Measurements from ENCODE around the gene UBE2C. TPM values are rescaled to one million over a fixed set of nuclear protein-coding genes. Genes with fewer than 3 reads are reported as not detected.

The UBE2C gene
- total and polyA plus RNA-seq, 2 of the 8 experiments (the other 6 are each of a cell fraction or from before 2014, with no cell fraction given), result 243 to 326 TPM

DNA sequence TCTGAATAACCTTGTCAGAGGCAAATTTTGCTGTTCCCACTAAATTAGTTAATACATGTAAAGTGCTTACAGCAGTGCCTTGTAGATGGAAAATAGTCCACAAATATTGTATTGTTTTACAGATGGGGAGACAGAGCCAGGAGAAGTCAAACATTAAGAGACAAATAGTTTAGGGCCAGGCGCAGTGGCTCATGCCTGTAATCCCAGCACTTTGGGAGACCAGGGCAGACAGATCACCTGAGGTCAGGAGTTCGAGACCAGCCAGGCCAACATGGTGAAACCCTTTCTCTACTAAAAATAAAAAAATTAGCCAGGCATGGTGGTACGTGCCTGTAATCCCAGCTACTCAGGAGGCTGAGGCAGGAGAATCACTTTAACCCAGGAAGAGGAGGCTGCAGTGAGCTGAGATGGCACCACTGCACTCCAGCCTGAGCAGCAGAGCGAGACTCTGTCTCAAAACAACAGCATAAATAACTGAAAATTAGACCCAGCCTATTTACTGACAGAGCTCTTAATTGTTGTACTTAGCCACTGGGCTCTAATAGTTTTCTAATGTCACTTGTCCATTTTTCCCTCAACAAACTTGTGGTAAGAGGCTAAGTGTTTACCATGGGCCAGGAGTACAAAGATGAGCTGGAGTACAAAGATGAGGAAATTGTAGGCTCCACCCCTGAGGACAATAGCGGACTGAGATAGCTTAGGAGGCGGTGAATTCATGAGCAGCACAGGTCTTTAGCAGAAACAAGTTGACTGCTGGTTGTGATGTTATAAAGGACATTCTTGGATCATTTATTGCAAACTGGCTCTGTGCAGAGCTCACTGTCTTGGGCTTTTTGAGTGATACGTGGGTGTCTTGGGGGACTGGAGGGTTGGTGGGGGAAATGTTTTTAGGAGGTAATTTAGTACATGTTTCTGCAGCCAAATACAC, 51.4 kb downstream of the UBE2C start (continued):
- TF ChIP-seq, protein P1, sequence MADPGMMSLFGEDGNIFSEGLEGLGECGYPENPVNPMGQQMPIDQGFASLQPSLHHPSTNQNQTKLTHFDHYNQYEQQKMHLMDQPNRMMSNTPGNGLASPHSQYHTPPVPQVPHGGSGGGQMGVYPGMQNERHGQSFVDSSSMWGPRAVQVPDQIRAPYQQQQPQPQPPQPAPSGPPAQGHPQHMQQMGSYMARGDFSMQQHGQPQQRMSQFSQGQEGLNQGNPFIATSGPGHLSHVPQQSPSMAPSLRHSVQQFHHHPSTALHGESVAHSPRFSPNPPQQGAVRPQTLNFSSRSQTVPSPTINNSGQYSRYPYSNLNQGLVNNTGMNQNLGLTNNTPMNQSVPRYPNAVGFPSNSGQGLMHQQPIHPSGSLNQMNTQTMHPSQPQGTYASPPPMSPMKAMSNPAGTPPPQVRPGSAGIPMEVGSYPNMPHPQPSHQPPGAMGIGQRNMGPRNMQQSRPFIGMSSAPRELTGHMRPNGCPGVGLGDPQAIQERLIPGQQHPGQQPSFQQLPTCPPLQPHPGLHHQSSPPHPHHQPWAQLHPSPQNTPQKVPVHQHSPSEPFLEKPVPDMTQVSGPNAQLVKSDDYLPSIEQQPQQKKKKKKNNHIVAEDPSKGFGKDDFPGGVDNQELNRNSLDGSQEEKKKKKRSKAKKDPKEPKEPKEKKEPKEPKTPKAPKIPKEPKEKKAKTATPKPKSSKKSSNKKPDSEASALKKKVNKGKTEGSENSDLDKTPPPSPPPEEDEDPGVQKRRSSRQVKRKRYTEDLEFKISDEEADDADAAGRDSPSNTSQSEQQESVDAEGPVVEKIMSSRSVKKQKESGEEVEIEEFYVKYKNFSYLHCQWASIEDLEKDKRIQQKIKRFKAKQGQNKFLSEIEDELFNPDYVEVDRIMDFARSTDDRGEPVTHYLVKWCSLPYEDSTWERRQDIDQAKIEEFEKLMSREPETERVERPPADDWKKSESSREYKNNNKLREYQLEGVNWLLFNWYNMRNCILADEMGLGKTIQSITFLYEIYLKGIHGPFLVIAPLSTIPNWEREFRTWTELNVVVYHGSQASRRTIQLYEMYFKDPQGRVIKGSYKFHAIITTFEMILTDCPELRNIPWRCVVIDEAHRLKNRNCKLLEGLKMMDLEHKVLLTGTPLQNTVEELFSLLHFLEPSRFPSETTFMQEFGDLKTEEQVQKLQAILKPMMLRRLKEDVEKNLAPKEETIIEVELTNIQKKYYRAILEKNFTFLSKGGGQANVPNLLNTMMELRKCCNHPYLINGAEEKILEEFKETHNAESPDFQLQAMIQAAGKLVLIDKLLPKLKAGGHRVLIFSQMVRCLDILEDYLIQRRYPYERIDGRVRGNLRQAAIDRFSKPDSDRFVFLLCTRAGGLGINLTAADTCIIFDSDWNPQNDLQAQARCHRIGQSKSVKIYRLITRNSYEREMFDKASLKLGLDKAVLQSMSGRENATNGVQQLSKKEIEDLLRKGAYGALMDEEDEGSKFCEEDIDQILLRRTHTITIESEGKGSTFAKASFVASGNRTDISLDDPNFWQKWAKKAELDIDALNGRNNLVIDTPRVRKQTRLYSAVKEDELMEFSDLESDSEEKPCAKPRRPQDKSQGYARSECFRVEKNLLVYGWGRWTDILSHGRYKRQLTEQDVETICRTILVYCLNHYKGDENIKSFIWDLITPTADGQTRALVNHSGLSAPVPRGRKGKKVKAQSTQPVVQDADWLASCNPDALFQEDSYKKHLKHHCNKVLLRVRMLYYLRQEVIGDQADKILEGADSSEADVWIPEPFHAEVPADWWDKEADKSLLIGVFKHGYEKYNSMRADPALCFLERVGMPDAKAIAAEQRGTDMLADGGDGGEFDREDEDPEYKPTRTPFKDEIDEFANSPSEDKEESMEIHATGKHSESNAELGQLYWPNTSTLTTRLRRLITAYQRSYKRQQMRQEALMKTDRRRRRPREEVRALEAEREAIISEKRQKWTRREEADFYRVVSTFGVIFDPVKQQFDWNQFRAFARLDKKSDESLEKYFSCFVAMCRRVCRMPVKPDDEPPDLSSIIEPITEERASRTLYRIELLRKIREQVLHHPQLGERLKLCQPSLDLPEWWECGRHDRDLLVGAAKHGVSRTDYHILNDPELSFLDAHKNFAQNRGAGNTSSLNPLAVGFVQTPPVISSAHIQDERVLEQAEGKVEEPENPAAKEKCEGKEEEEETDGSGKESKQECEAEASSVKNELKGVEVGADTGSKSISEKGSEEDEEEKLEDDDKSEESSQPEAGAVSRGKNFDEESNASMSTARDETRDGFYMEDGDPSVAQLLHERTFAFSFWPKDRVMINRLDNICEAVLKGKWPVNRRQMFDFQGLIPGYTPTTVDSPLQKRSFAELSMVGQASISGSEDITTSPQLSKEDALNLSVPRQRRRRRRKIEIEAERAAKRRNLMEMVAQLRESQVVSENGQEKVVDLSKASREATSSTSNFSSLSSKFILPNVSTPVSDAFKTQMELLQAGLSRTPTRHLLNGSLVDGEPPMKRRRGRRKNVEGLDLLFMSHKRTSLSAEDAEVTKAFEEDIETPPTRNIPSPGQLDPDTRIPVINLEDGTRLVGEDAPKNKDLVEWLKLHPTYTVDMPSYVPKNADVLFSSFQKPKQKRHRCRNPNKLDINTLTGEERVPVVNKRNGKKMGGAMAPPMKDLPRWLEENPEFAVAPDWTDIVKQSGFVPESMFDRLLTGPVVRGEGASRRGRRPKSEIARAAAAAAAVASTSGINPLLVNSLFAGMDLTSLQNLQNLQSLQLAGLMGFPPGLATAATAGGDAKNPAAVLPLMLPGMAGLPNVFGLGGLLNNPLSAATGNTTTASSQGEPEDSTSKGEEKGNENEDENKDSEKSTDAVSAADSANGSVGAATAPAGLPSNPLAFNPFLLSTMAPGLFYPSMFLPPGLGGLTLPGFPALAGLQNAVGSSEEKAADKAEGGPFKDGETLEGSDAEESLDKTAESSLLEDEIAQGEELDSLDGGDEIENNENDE (IDR thresholded peaks at IDR 0.05; ENCODE audit: insufficient replicate concordance, low read length), result no peak
- TF ChIP-seq RNF2 (IDR thresholded peaks at IDR 0.05; ENCODE audit: borderline replicate concordance, low read depth, low read length, missing control alignments, poor library complexity, severe bottlenecking) (no peak), PHF8 (conservative IDR thresholded peaks at IDR 0.05; ENCODE audit: low read depth, low read length) (no peak)
- TF ChIP-seq, protein P2, sequence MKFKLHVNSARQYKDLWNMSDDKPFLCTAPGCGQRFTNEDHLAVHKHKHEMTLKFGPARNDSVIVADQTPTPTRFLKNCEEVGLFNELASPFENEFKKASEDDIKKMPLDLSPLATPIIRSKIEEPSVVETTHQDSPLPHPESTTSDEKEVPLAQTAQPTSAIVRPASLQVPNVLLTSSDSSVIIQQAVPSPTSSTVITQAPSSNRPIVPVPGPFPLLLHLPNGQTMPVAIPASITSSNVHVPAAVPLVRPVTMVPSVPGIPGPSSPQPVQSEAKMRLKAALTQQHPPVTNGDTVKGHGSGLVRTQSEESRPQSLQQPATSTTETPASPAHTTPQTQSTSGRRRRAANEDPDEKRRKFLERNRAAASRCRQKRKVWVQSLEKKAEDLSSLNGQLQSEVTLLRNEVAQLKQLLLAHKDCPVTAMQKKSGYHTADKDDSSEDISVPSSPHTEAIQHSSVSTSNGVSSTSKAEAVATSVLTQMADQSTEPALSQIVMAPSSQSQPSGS (IDR thresholded peaks at IDR 0.05; ENCODE audit: low read length), result no peak

Data from H1 (cell line).